SU-DHL-6 (cell line): ENCODE measurements around the gene ZNF292.
"Not testable (repeated sequence)": the region's sequence is repeated elsewhere in the genome, so short reads cannot be mapped to it uniquely, and the experiment has no call there.

Source experiments
- H2AFZ ChIP-seq: fragments of 200-600 bp; sonication (generic); 2 replicates; pipeline ENCODE4 v1.6.1; 2014; ENCODE audit warnings: low read depth, mild to moderate bottlenecking, moderate library complexity, mixed read lengths, antibody characterized with exemption, low read length; ENCODE audit not compliant: severe bottlenecking
- H3F3A ChIP-seq: fragments of 200-600 bp; shearing (Covaris generic); 2 replicates; pipeline ENCODE4 v1.6.0; 2016; ENCODE audit warnings: antibody characterized with exemption, mild to moderate bottlenecking; ENCODE audit not compliant: insufficient read depth
- H3K27ac ChIP-seq: fragments of 200-600 bp; sonication (generic); 2 replicates; pipeline ENCODE4 v1.5.1; 2016; ENCODE audit warnings: low read depth, mild to moderate bottlenecking, low read length, moderate library complexity, mixed read lengths
- H3K27me3 ChIP-seq: fragments of 200-600 bp; sonication (generic), shearing (Covaris generic); 2 replicates; pipeline ENCODE4 v1.6.0; 2014; ENCODE audit warnings: mild to moderate bottlenecking, low read length
- H3K36me3 ChIP-seq: fragments of 200-600 bp; sonication (generic); 2 replicates; pipeline ENCODE4 v1.6.1; 2014; ENCODE audit warnings: mild to moderate bottlenecking, low read length, mixed read lengths
- H3K4me2 ChIP-seq: fragments of 300-600, 200-600 bp; shearing (Covaris generic), sonication (generic); 2 replicates; pipeline ENCODE4 v1.6.0; 2014; ENCODE audit warnings: low read length, low read depth, mild to moderate bottlenecking; ENCODE audit not compliant: poor library complexity, severe bottlenecking
- H3K4me3 ChIP-seq: fragments of 200-600 bp; sonication (generic); 2 replicates; pipeline ENCODE4 v1.5.1; 2014; ENCODE audit warnings: antibody characterized with exemption, low read length, mild to moderate bottlenecking, mixed read lengths; ENCODE audit not compliant: insufficient read depth, poor library complexity, severe bottlenecking
- H3K79me2 ChIP-seq: fragments of 200-600 bp; sonication (generic); 2 replicates; pipeline ENCODE4 v1.6.1; 2014; ENCODE audit warnings: mild to moderate bottlenecking, low read length, moderate library complexity; ENCODE audit not compliant: insufficient read depth
- H3K9ac ChIP-seq: fragments of 200-600 bp; sonication (generic); 2 replicates; pipeline ENCODE4 v1.7.0; 2014; ENCODE audit warnings: mild to moderate bottlenecking, low read length
- H3K9me2 ChIP-seq: fragments of 200-600 bp; sonication (generic); replicated peaks from 2 replicates; pipeline ENCODE4 v1.6.1; 2014; ENCODE audit warnings: low read length; ENCODE audit not compliant: insufficient read depth
- H3K9me3 ChIP-seq: fragments of 200-600 bp; sonication (generic); 2 replicates; pipeline ENCODE4 v1.6.1; 2014; ENCODE audit warnings: low read length, mixed read lengths; ENCODE audit not compliant: insufficient read depth
- H4K20me1 ChIP-seq: fragments of 200-600 bp; sonication (generic); 2 replicates; pipeline ENCODE4 v1.6.1; 2014; ENCODE audit warnings: low read depth, mild to moderate bottlenecking, antibody characterized with exemption, low read length, moderate library complexity, mixed read lengths
- CTCF ChIP-seq: fragments of 200-600 bp; sonication (generic); IDR thresholded peaks from one replicate; pipeline ENCODE4 v1.5.1; 2017; ENCODE audit warnings: antibody characterized with exemption, mild to moderate bottlenecking, low read length, moderate library complexity; ENCODE audit not compliant: insufficient read depth, poor library complexity, severe bottlenecking
- EZH2phosphoT487 ChIP-seq: fragments of 200-600 bp; sonication (generic), shearing (Covaris generic); conservative IDR thresholded peaks from 2 replicates; pipeline ENCODE4 v1.6.1; 2018; ENCODE audit warnings: mild to moderate bottlenecking, antibody characterized with exemption, low read length, moderate library complexity, mixed read lengths

Gene ZNF292

DNA sequence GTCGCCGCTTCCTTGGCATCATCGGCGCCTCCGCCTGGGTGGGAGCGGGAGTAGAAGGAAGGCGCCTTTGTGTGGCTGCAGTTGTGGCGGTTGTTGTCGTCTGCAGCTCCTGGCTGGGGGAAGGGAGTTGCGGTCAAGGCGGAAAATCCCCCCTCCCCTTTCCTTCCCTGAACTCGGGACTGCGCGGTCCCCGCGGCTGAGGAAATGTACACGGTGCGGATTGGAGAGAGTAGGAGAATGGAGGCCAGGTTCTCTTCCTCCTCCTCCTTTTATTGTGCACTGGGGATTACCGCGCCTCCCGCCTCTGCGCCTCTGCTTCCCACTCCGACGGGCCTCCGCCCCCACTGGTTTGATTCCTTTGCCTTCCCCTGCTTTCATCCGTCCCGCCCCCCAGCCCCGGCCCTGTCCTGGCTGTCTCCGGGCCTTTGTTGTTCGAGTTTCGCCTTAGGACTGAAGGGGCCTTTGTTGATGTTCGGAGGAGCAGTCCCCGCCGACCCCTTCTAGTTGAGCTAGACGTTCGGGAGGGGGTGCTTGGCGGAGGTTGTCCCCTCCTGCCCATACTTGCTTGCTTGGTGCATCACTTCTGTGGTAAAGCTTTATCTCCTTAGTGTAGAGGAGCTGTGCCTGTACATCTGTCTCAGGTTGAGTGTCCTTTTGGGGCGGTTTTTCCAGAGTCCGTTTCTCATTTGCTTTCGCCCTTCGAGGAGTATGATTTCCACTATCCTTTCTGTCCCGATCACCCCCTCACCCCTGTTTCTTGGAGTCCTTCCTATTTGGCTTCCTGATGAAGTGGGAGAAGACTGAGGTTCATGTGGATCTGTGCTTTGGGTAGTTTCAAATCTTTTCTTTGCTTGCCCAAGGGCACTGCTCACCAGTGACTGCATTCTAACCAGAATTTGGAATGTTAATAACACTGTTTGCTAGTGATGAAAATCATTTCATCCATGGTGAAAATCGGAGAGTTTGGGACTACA, 764 bp downstream of the ZNF292 start:
- Histone ChIP-seq H3K9me3 (no peaks in the 10 kb centered on the region), H3K27ac (peak overlapping the region; percentile 84), H3F3A (peaks cover 12% of the 10 kb centered on the region; the same call in 1 of the 2 replicates), H3K36me3 (peaks cover 5% of the 10 kb centered on the region; the same call in 1 of the 2 replicates), H3K9ac (peak overlapping the region; percentile 73), H3K27me3 (no peaks in the 10 kb centered on the region), H3K4me3 (peak overlapping the region; percentile 73), H2AFZ (peak overlapping the region; percentile 66), H3K4me2 (peak overlapping the region; percentile 74), H3K9me2 (no peaks in the 10 kb centered on the region), H3K79me2 (peaks cover 65% of the 10 kb centered on the region), H4K20me1 (peaks cover 30% of the 10 kb centered on the region)
- TF ChIP-seq CTCF (no peak), EZH2phosphoT487 (no peak)

DNA sequence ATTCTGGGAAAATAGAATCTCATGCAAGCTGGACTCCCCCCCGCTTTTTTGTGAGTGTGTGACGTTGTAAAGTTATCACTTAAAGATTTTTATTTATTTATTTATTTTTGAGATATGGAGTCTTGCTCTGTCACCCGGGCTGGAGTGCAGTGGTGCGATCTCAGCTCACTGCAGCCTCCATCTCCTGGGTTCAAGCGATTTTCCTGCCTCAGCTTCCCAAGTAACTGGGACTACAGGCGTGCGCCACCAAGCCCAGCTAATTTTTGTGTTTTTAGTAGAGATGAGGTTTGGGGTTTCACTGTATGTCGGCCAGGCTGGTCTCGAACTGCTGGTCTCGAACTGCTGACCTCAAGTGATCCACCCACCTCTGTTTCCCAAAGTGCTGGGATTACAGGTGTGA, 2.2 kb downstream of the ZNF292 start:
- not testable (repeated sequence) for H3K9me2 ChIP-seq, H3K9me3 ChIP-seq, H2AFZ ChIP-seq, H3K27ac ChIP-seq, H3K27me3 ChIP-seq, H3K36me3 ChIP-seq
- Histone ChIP-seq H4K20me1 (peaks cover 45% of the 10 kb centered on the region), H3K79me2 (peaks cover 79% of the 10 kb centered on the region), H3F3A (peaks cover 12% of the 10 kb centered on the region; the same call in 1 of the 2 replicates), H3K4me2 (peak overlapping the region; percentile 74), H3K9ac (peak overlapping the region; percentile 73; the same call in 1 of the 2 replicates), H3K4me3 (peak overlapping the region; percentile 73)

- Histone ChIP-seq H3K9me2 (no peaks in the 10 kb centered on the region), H3K27ac (no peak overlapping the region), H3K4me3 (no peak overlapping the region), H3K9ac (no peak overlapping the region), H3F3A (0 out of 2 replicates have a peak, but pooled peaks cover 4% of the 10 kb centered on the region), H3K36me3 (peaks cover 5% of the 10 kb centered on the region; the same call in 1 of the 2 replicates), H3K79me2 (peaks cover 100% of the 10 kb centered on the region), H2AFZ (no peak overlapping the region), H3K4me2 (peak overlapping the region; percentile 23), H3K9me3 (no peaks in the 10 kb centered on the region), H3K27me3 (no peaks in the 10 kb centered on the region), H4K20me1 (peaks cover 70% of the 10 kb centered on the region)
- TF ChIP-seq EZH2phosphoT487 (no peak), CTCF (no peak)
Observed at GRCh38 chr6:87161299-87161698, 5.9 kb downstream of the ZNF292 start.

GRCh38 chr6:87164004-87164403, 8.6 kb downstream of the ZNF292 start:
- Histone ChIP-seq H3K9ac (no peak overlapping the region), H4K20me1 (peaks cover 75% of the 10 kb centered on the region), H3K79me2 (peaks cover 100% of the 10 kb centered on the region), H2AFZ (no peak overlapping the region), H3K27ac (no peak overlapping the region), H3K4me2 (no peak overlapping the region), H3K27me3 (no peaks in the 10 kb centered on the region), H3F3A (0 out of 2 replicates have a peak, but pooled peaks cover 4% of the 10 kb centered on the region), H3K4me3 (no peak overlapping the region), H3K9me3 (no peaks in the 10 kb centered on the region), H3K36me3 (no peaks in the 10 kb centered on the region), H3K9me2 (no peaks in the 10 kb centered on the region)
- TF ChIP-seq EZH2phosphoT487 (no peak), CTCF (no peak)
